Measurements from ENCODE around the gene CCL8.

The CCL8 gene

GRCh38 chr17:34341916-34342315 lies 22.7 kb downstream of the CCL8 start:
- TF ChIP-seq CTCF (IDR thresholded peaks at IDR 0.05; ENCODE audit: insufficient read depth, missing control alignments): no peak
- FAIRE-seq: no peak
- no peak for DNase-seq (ENCODE audit: insufficient read length, low spot score)

- no peak for DNase-seq (ENCODE audit: insufficient read length, low spot score)
- TF ChIP-seq CTCF (IDR thresholded peaks at IDR 0.05; ENCODE audit: insufficient read depth, missing control alignments): no peak
- FAIRE-seq: no peak
Measured at GRCh38 chr17:34347063-34347462, 27.8 kb downstream of the CCL8 start.

GRCh38 chr17:34349751-34350150 lies 30.5 kb downstream of the CCL8 start:
- no peak for DNase-seq (ENCODE audit: insufficient read length, low spot score)
- TF ChIP-seq CTCF (IDR thresholded peaks at IDR 0.05; ENCODE audit: insufficient read depth, missing control alignments): no peak
- FAIRE-seq: no peak

- DNase-seq (ENCODE audit: insufficient read length, low spot score) (no peak), FAIRE-seq (no peak)
- no peak for TF ChIP-seq CTCF (IDR thresholded peaks at IDR 0.05; ENCODE audit: insufficient read depth, missing control alignments)
Measured at GRCh38 chr17:34351096-34351495, 31.9 kb downstream of the CCL8 start.

- DNase-seq (ENCODE audit: insufficient read length, low spot score) (no peak), FAIRE-seq (no peak)
- no peak for TF ChIP-seq CTCF (IDR thresholded peaks at IDR 0.05; ENCODE audit: insufficient read depth, missing control alignments)
Measured at GRCh38 chr17:34352191-34352590, 33.0 kb downstream of the CCL8 start.

- FAIRE-seq (no peak), DNase-seq (ENCODE audit: insufficient read length, low spot score) (no peak)
- no peak for TF ChIP-seq CTCF (IDR thresholded peaks at IDR 0.05; ENCODE audit: insufficient read depth, missing control alignments)
Measured at GRCh38 chr17:34354637-34355036, 35.4 kb downstream of the CCL8 start.

GRCh38 chr17:34356194-34356593 lies 37.0 kb downstream of the CCL8 start, which contains the start of gene CCL13:
Gene CCL13 (plus strand): TSS chr17:34356480. CDS start chr17:34356527, 47 bp downstream.
- DNase-seq (ENCODE audit: insufficient read length, low spot score) (no peak), FAIRE-seq (no peak)
- no peak for TF ChIP-seq CTCF (IDR thresholded peaks at IDR 0.05; ENCODE audit: insufficient read depth, missing control alignments)
